ENCODE measurements around the gene SLC6A8. TPM values are rescaled to one million over a fixed set of nuclear protein-coding genes. Genes with fewer than 3 reads are reported as not detected.
"Not testable (repeated sequence)": the region's sequence is repeated elsewhere in the genome, so short reads cannot be mapped to it uniquely, and the experiment has no call there.

Gene SLC6A8
- polyA plus RNA-seq, 6 donors from 2014 or later = 0.06 to 0.78 (median 0.23) TPM; not detected in 3

- Mint-ChIP-seq H3K9me3 (peaks cover 0 to 5% (median 0%) of the 10 kb centered on the region in 7 donors), H3K27ac (no peak overlapping the region), H3K4me1 (peaks cover 16 to 18% (median 17%) of the 10 kb centered on the region in 3 donors), H3K27me3 (peaks cover 23 to 40% (median 36%) of the 10 kb centered on the region in 3 donors), H3K36me3 (peaks cover 0 to 18% of the 10 kb centered on the region in 2 donors), H3K4me3 (peak overlapping the region in 1 of 8 donors; percentile 10)
- ATAC-seq (ENCODE audit: low read depth in 2 of 2) = no peak
- DNase-seq = no peak
Measured at GRCh38 chrX:153671589-153672530, 15.9 kb upstream of the SLC6A8 start.

DNA sequence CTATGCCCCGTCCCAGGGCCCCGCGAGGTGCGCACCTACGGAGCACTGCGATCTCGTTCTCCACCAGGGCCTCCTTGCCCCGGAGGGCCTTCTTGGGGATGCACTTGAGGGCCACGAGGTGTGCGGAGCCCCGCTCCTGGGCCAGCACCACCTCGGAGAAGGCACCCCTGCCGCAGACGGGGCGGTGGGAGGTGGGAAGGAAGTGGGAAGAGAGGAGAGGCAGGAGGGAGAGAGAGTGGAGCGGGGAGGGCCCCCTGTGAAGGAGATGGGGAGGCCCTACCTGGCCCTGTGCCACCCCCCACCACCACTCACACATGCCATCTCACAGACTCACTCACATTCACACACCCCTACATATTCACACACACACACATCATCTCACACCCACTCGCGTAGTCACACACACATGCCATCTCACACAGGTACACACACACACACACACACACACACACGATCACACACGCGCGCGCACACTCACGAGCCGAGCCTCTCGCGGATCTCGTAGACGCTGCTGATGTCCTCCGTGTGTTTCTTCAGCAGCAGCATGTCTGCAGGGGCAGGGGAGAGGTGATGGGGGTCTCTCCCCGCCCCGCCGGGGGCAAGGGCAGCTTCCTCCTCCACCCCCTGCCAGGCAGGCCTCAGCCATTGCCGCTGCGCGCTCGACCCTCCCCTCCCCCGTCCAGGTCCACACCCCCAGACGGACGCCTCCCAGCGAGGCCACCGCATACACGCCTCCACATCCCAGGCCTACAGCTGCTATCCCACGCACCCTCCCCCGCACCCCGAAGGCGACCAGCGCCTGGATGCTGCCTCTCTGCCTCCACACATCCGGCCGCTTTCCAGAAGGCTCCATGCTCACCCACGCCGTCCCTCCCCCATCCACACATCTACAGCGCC, 14.9 kb upstream of the SLC6A8 start:
- Mint-ChIP-seq H3K36me3 (peaks cover 0 to 18% of the 10 kb centered on the region in 2 donors), H3K9me3 (peaks cover 0 to 5% (median 0%) of the 10 kb centered on the region in 7 donors), H3K27ac (no peak overlapping the region), H3K4me1 (peaks cover 9 to 14% (median 12%) of the 10 kb centered on the region in 3 donors), H3K4me3 (peak overlapping the region in 3 of 8 donors; percentile 10 to 57 (median 22)), H3K27me3 (peaks cover 23 to 33% (median 31%) of the 10 kb centered on the region in 3 donors)
- ATAC-seq (ENCODE audit: low read depth in 2 of 2) = no peak
- DNase-seq = no peak

DNA sequence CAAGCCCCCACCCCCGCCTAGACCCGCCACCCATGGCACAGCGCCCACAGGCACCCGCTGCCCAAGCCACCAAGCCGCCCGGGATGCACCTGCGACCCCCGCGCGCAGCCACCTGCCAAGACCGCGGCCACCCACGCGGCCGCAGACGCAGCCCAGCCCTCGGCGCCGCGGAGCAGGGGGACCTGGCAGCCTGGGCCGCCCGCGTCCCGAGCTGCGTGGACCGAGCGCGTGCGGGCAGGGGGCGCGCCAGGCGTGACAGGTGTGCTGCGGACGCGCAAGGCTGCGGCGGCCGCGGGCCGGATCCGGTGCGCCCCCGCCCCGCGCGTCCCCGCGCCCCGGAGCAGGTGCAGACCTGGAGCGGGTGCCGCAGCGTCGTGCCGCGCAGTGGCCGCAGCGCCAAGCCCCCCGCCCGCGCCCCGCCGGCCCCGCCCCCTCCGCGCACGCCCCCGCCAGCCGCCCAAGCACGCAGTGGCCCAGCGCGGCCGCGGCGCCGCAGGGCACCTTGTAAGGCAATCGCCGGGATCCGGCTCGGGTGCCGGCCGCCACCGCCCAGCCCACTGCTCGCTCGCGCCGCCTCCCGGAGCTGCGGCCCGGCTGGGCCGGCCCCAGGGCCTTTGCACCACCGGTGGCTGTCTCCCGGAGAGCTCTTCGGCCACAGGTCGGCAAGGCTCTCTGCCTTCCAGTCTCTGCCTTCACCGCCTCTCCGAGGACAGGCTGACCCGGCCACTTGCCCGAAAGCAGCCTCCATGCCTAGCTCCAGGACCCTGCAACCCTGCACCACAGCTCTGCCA, 14.1 kb upstream of the SLC6A8 start, which contains the start of gene PNCK:
Gene PNCK, minus strand, starts transcription at position 386 of the 791 bp plus-strand sequence. CDS start 737 bp downstream, outside the sequence.
- H3K27ac Mint-ChIP-seq = peak within 1 kb of the TSS in 1 of 6 donors; percentile 66

GRCh38 chrX:153674219-153674851, 13.4 kb upstream of the SLC6A8 start:
- Mint-ChIP-seq H3K27me3 (peaks cover 20 to 28% (median 26%) of the 10 kb centered on the region in 3 donors), H3K36me3 (peaks cover 0 to 18% of the 10 kb centered on the region in 2 donors), H3K9me3 (peaks cover 0 to 5% (median 0%) of the 10 kb centered on the region in 7 donors), H3K27ac (peak overlapping the region in 1 of 6 donors; percentile 66), H3K4me3 (peak overlapping the region in 4 of 8 donors; percentile 42 to 66 (median 58)), H3K4me1 (peaks cover 5 to 9% (median 7%) of the 10 kb centered on the region in 3 donors)
- ATAC-seq (ENCODE audit: low read depth in 2 of 2) = no peak
- no peak for DNase-seq

More for the DNA sequence above, 14.1 kb upstream of the SLC6A8 start, which contains the start of gene PNCK:
- DNase-seq (no peak), ATAC-seq (ENCODE audit: low read depth in 2 of 2) (no peak)
- Mint-ChIP-seq H3K36me3 (peaks cover 0 to 18% of the 10 kb centered on the region in 2 donors), H3K4me1 (peaks cover 5 to 9% (median 7%) of the 10 kb centered on the region in 3 donors), H3K4me3 (peak within 1 kb of the TSS in 4 of 8 donors; percentile 42 to 66 (median 58)), H3K9me3 (peaks cover 0 to 5% (median 0%) of the 10 kb centered on the region in 7 donors), H3K27me3 (peaks cover 20 to 28% (median 26%) of the 10 kb centered on the region in 3 donors)

DNA sequence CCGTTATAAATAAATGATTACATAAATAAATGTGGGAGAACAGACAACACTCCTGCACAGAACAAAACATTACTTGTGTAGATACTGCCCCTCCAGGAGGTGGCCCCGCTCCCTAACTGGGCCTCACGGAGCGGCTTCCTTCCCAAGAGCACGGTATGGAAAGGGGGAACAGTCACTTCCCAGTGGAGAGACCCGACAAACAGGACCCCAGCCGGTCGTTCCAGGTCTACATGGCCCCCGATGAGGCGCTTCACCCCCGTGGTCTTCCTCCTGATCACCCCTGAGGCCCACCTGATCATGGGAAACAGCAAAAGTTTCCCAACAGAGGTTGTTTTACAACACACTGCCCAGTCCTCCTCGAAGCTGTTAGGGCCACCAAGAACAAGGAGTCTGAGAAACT, 6.6 kb upstream of the SLC6A8 start:
- no peak overlapping the region for H3K4me3 Mint-ChIP-seq
- H3K36me3 Mint-ChIP-seq = no peaks in the 10 kb centered on the region
- ATAC-seq (ENCODE audit: low read depth in 2 of 2) = no peak
- H3K27ac Mint-ChIP-seq = no peak overlapping the region
- H3K4me1 Mint-ChIP-seq = peaks cover 0 to 2% (median 0%) of the 10 kb centered on the region in 3 donors
- no peak for DNase-seq
- peaks cover 0 to 6% (median 1%) of the 10 kb centered on the region in 7 donors for H3K9me3 Mint-ChIP-seq
- peaks cover 4 to 14% (median 12%) of the 10 kb centered on the region in 3 donors for H3K27me3 Mint-ChIP-seq

- H3K27ac Mint-ChIP-seq; H3K4me1 Mint-ChIP-seq; H3K4me3 Mint-ChIP-seq; H3K9me3 Mint-ChIP-seq; ATAC-seq (ENCODE audit: low read depth in 2 of 2); DNase-seq; H3K36me3 Mint-ChIP-seq: not testable (repeated sequence)
- peaks cover 3 to 25% (median 21%) of the 10 kb centered on the region in 3 donors for H3K27me3 Mint-ChIP-seq
Measured at GRCh38 chrX:153683486-153683885, 4.2 kb upstream of the SLC6A8 start.

DNA sequence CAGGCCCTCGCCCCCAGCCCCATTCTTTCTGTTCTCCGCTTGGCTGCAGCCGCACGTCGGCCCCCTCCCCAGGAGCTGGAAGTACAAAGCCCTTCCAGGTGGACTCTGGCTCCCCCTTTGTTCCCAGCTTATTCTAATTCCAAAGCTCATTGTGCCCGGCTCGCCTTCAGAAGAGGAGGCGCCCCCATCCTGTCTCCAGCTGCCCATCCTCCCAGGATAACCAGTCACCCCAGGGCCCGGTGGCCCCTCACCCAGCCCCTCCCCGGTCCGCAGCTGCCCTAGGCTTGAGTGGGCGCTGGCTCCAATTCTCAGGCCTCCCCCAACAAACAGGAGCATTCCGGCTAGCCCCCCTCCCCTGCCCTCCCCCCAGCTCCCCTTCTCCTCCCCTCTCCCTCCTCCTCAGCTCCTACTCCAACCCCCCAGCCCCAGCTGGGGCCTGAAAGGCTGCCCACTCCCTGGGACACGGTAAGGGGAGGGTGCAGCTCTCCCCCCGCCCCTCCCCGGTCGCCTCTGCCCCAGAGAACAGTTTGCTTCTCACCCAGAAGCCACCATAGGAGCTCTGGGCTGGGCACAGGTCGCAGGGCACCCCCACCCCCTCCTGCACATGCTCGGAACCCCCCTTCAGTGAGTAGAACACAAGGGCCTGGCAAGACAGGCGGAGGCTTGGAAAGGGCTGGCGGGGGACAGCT, 3.1 kb upstream of the SLC6A8 start:
- Mint-ChIP-seq H3K36me3 (no peaks in the 10 kb centered on the region), H3K4me1 (peaks cover 0 to 10% (median 0%) of the 10 kb centered on the region in 3 donors)
- DNase-seq = no peak

DNA sequence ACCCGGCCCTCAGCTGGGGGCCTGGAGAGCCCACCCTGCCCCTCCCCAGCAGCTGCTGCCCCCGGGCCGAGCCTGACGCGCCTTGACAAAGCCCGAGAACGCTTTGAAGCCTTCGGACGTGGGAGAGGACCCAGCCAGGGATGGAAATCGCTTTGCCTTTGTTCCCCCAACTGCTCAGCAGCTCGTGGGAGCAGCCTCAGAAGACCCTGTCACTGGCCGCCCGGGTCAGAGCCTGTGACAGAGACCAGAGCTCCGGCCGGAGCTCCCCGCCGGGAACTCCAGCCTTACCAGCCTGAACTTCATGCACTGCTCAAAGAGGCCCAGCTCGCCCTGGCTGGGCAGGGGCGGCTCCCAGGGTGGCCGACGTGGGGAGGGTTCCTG, 2.6 kb upstream of the SLC6A8 start:
- Mint-ChIP-seq H3K27ac (no peak overlapping the region), H3K4me3 (peak overlapping the region in 1 of 8 donors; percentile 10), H3K9me3 (peaks cover 0 to 4% (median 1%) of the 10 kb centered on the region in 7 donors), H3K36me3 (no peaks in the 10 kb centered on the region), H3K4me1 (peaks cover 0 to 10% (median 0%) of the 10 kb centered on the region in 3 donors), H3K27me3 (peaks cover 3 to 22% (median 18%) of the 10 kb centered on the region in 3 donors)
- DNase-seq = no peak
- ATAC-seq (ENCODE audit: low read depth in 2 of 2) = no peak

More for the DNA sequence above, 3.1 kb upstream of the SLC6A8 start:
- ATAC-seq (ENCODE audit: low read depth in 2 of 2) = no peak
- H3K27me3 Mint-ChIP-seq = peaks cover 3 to 25% (median 21%) of the 10 kb centered on the region in 3 donors
- no peak overlapping the region for H3K27ac Mint-ChIP-seq
- H3K9me3 Mint-ChIP-seq = peaks cover 0 to 6% (median 1%) of the 10 kb centered on the region in 7 donors
- H3K4me3 Mint-ChIP-seq = no peak overlapping the region

- Mint-ChIP-seq H3K9me3 (peaks cover 0 to 4% (median 1%) of the 10 kb centered on the region in 7 donors), H3K36me3 (no peaks in the 10 kb centered on the region), H3K27me3 (peaks cover 3 to 26% (median 15%) of the 10 kb centered on the region in 3 donors), H3K4me3 (peak overlapping the region in 6 of 8 donors; percentile 37 to 83 (median 42)), H3K27ac (peak overlapping the region in 1 of 6 donors; percentile 74), H3K4me1 (peaks cover 0 to 10% (median 0%) of the 10 kb centered on the region in 3 donors)
- DNase-seq (no peak), ATAC-seq (ENCODE audit: low read depth in 2 of 2) (no peak)
Measured at GRCh38 chrX:153685751-153686696, 1.7 kb upstream of the SLC6A8 start.

DNA sequence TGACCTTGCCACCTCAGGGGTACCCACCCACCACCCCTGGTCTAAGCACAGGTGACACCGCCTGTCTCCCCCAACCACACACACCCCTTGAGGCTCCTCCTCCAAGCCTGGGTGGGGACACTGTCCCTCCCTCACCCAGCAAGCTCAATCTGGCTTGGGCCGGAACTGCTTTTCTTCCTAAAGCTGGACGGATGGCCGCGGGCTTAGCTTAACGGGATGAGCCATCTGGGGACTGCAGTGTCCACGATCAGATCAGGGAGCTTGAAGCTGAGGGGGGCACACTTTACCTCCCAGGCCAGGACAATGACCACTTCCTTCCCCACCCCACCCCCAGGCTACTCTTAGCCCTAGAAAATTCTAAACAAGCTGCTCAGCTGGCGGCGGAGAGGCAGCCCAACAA, 1.0 kb upstream of the SLC6A8 start:
- no peak for ATAC-seq (ENCODE audit: low read depth in 2 of 2)
- Mint-ChIP-seq H3K36me3 (no peaks in the 10 kb centered on the region), H3K27me3 (peaks cover 3 to 27% (median 15%) of the 10 kb centered on the region in 3 donors), H3K9me3 (peaks cover 0 to 4% (median under 1%) of the 10 kb centered on the region in 7 donors), H3K27ac (no peak overlapping the region), H3K4me1 (peaks cover 0 to 10% (median 0%) of the 10 kb centered on the region in 3 donors), H3K4me3 (peak overlapping the region in 6 of 8 donors; percentile 37 to 83 (median 54))
- no peak for DNase-seq
